Left forelimb (tissue), 1 donor: ENCODE results near the gene CCDC32.

ENCODE experiments used
- DNase-seq: peaks from one replicate; pipeline ENCODE4 v3.0.0-alpha.2; 2018; ENCODE audit warnings: low spot score

CCDC32 gene

DNA sequence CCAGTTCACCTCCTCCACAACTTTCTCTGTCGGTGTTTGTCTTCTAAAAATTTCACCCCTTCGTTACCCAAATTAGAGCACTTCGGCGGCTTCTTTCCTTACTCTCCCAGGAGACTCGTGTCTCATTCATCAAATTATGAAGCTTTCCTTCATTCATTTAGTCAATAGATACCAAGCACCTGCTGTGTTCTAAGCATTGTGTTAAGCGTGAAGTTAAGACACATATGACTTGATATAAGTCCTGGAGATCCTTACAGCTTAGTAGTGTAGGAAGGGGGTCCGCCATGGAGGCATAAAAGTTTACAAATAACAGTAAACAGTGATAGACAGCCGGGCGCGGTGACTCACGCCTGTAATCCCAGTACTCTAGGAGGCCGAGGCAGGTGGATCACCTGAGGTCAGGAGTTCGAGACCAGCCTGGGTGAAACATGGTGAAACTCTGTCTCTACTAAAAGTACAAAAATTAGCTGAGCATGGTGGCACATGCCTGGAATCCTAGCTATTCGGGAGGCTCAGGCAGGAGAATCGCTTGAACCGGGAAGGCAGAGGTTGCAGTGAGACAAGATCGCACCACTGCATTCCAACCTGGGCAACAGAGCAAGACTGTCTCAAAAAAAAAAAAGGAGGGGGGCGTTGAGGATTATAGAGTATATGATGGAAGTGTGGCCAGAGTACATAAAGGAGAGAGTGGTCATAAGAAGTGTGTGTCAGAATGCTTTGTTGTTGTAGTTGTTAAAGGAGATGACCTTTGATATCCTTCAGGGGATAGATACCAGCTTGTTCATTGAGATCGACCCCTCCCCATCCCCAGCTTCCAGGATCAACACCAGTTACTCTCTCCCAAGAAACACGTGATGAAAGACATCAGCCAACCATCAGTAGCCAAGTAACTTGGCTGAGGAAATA lies 744 bp upstream of the CCDC32 start:
- DNase-seq = no peak

GRCh38 chr15:40563426-40563825 lies 1.4 kb downstream of the CCDC32 start:
- no peak for DNase-seq

GRCh38 chr15:40562691-40563090 lies 2.2 kb downstream of the CCDC32 start:
- DNase-seq = no peak

- DNase-seq = no peak
These were observed 5.7 kb downstream of the CCDC32 start for GRCh38 chr15:40558952-40559742.

DNA sequence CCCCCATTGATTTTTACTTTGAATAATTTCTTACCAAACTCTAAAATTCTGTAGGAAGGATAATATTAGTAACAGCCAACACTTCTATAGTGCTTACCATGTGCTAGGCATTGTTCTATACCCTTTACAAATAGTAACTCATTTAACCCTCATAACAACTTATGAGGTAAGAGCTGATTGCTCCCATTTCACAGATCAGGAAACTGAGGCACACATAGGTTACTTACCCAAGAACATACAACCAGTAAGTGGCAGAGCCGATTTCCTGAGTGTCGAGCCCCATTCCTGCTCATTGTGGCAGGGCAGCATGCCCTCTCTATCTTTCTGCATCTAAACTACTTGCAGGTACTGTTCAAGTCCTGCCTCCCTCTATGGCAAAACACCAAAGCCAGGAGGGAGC lies 9.0 kb downstream of the CCDC32 start:
- no peak for DNase-seq

GRCh38 chr15:40554161-40554525 lies 10.7 kb downstream of the CCDC32 start:
- no peak for DNase-seq

DNA sequence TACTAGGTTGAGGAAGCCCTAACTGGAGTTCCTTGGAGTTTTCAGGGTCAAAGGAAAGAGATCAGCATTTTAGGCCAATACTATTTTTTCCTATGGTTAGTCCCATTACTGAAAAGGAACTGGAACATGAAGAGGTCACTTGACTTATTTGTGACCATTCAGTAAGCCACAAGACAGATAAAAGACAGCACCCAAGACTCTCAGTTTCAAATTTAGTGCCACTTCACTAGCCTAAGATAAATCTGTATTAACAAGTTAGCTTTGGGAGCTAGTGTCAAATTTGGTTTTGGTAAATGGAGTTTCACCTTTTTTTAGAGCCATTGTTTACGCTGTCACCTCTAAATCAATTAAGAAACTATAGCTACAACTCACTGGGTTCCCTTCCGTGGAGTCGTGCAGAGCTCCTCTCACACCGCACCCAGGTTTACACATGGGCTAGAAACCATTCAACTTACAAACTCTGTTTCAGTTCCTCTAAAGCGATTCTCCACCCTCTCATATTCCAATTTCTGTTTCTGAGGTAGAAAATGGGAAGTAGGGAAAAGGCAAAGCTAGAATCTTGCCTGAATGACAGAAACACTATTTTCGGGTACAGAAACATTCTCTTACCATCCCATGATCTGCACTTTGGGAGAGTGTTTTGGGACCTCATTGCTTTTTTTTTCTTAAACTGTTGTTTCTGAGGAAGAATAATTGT lies 14.4 kb downstream of the CCDC32 start:
- no peak for DNase-seq

DNA sequence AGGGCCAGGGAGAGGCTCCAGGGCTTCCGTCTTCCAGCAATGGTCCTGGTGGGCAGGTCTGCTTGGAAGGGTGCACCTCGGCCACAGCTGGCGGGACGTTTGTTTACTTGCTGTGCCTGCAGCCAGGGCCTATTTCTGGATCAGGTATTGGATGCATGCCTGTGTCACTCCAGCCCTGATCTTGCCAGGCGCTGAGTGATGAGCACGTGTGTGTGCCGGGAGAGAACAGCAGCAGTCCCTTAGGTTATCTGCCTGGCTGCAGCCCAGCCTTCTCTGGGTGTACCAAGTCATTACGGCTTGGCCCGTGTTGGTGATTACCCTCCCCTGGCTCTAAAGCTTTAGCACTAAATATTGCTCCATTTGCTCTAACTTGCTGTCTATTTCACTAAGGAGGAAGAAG lies 14.9 kb downstream of the CCDC32 start:
- DNase-seq = no peak

DNA sequence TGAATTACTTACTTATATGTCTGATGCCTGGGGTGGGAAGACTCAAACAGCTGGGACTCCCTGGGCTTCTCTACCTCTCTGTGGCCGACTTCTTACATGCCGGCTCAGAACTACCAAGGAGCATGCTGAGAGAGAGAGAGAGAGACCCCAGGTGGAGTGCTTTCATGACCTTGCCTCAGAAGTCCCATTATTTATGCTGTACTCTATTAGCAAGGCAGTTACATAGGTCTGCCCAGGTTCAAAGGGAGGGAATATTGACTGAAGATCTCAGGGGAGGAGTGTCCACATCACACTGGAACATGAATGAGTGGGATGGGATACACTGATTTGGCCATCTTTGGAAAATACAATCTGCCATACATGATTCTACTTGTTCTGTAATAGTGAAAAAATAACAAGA lies 16.2 kb downstream of the CCDC32 start:
- DNase-seq = no peak

GRCh38 chr15:40545457-40545856 lies 19.4 kb downstream of the CCDC32 start:
- DNase-seq = no peak

- no peak for DNase-seq
These were observed 21.1 kb downstream of the CCDC32 start for GRCh38 chr15:40543631-40544294.

DNA sequence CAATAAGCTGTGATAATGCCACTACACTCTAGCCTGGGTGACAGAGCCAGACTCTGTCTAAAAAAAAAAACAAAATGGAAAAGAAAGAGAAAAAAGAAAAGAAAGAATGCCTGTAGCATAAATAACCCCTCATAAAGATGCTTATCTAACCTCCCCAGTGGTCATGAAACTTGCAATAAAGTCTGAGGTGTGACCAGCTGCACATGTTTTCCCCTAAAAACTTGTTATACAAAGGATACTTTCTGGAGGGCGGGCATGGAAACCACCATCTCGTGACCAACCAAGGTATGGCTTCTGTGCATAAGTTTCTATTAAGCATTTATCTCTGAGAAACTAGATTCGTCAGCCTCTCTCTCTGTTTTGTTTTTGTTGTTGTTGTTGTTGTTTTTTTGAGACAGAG lies 21.8 kb downstream of the CCDC32 start:
- DNase-seq = no peak

DNA sequence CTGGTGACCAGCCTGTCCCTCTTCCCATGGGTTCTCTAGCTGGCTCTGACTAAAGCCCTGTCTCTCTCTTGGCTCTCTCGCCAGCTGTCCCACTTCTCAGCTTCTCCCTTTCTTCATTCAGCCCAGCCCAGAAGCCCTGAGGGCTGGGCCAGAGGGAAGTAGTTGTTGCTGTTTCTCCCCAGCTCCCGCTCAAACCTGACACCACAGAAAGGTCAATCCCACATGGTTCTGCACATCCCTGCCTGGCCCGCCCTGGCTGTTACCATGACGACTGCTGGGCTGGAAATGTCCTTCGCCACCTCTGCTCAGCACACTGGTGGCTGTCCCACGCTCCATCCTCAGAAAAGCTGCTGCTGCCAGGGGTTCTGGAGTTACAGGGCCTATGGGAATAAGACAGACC lies 25.9 kb downstream of the CCDC32 start:
- no peak for DNase-seq

DNA sequence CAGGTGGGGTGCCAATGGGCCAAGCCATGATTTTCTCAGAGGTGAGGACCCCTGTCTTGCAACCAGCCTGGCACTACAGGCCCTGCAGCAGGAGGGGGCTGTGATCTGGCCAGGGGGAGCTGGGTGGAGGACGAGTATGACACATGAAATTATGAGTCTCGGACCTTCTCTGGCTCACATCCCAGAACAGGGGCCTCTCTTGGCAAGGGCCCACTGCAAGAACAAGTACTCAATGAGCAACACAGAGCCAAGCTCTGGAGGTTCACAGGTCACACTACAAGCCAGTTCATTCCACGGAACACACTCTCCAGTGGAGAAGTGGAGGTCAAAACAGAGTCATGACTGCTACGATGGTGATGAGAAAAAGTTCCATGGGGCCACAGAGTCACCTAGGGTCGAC lies 28.3 kb downstream of the CCDC32 start:
- DNase-seq = no peak

DNA sequence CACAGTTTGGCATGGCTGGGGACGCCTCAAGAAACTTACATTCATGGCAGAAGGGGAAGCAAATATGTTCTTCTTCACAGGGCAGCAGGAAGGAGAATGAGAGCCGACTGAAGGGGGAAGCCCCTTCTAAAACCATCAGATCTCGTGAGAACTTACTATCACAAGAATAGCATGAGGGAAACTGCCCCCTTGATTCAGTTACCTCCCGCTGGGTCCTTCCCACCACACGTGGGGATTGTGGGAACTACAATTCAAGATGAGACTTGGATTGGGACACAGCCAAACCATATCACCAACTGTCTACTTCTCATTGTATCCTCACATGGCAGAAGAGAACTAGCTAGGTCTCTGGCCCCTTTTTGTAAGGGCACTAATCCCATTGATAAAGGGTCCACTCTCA lies 30.5 kb downstream of the CCDC32 start:
- no peak for DNase-seq

DNA sequence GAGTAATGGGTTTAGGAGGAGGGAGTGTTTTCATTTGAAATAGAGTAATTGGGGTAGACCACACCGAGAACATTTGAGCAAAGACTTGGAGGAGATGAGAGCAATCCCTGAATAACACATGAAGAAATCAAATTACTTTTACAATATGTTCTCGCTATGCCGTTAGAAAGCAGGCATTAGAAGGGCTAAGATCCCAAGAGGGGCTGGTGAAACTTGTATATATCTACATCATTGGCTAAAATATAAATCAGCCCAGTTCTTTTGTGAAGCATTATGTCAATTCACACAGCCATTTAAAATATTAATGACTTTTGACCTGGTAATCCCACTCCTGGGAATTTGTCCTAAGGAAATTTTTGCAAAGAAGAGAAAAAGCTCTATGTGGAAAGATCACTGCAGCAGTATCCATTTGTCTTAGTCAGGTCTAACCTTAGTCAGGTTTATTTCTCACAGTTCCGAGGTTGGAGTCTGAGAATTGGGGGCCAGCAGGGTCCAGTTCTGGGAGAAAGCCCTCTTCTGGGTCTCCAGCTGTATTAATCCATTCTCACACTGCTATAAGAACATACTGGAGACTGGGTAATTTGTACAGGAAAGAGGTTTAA lies 31.0 kb downstream of the CCDC32 start:
- no peak for DNase-seq

GRCh38 chr15:40528801-40529200 lies 36.0 kb downstream of the CCDC32 start:
- no peak for DNase-seq

GRCh38 chr15:40525855-40526254 lies 39.0 kb downstream of the CCDC32 start:
- no peak for DNase-seq

GRCh38 chr15:40523611-40524010 lies 41.2 kb downstream of the CCDC32 start:
- DNase-seq = no peak

- DNase-seq = no peak
These were observed 48.5 kb downstream of the CCDC32 start for GRCh38 chr15:40516322-40516721.

GRCh38 chr15:40513609-40514008 lies 51.2 kb downstream of the CCDC32 start:
- DNase-seq = no peak

DNA sequence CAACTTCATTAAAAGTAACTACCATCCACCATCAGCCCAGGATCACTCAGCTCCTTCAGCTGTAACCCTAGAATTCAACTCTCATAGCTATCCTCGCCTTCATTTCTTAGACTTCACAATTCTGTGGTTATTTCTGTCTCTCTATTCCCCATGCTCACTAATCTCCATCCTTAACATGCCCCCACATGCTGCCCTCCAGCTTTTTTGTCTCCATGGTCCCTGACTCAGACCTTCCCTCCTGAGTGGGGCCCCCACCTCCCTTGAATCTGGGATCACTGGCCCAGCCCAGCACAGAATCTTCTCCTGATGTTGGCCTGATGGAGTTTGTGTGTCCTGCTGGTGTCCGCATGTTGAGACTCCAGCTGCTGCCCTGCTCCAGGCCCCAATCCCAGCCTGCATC lies 52.4 kb downstream of the CCDC32 start:
- DNase-seq = no peak
